CD4-positive, alpha-beta T cell treated with Interferon alpha-2 for 1 hour (primary cell): ENCODE measurements around the gene PARD3B.
"Not testable (repeated sequence)": the region's sequence is repeated elsewhere in the genome, so short reads cannot be mapped to it uniquely, and the experiment has no call there.

Experiments used
- DNase-seq, 2 donors: peaks; one replicate each; pipeline ENCODE4 v3.0.0-alpha.2; 2020 to 2022

PARD3B gene

DNA sequence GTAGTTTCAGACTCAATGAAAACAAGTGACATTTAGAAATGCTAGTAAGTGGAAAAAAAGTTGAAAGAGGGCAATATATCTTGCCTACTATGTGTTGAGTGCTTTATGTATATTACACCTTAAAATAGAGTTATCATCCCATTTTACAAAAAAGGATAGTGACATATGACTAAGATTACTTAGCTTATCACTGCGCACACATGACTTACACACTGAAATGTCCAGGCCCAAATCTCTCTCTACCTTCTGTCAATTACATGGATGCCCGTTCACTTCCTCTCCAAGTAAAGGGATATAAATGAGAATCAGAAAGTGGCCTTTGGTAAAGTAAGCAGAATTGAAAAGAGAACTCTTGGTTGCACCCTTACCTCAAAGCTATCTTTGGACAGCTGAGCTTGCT lies 3.6 kb upstream of the PARD3B start:
- DNase-seq = no peak

DNA sequence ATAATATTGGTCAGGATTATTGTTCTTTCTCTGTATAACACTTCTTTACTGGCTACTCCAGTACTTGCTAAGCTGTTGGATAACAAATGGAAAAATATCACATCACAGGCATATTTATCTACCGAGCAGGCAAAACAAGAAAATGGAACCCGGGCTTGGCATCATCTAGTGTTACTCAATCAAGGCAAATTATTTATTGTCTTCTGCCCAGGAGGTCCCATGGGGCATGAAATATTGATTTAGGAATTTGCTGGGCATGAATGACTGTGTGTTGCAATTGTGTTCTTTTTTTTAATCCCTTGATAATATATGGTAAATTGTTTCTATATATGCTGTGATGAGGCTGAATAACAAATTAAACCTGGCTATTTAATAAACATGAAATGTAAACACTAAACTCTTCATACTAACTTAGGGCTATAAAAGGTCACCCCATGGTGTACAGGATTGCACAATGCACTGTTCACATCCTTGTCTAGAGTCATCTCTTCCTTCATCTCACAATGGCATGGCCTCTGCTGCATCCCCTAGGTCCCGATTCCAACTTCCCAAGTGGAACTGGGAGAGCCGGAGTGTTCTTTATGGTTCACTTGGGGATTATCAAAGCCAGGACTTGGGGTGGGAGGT lies 2.2 kb upstream of the PARD3B start:
- DNase-seq = no peak

GRCh38 chr2:204545861-204546735 lies 823 bp downstream of the PARD3B start:
- DNase-seq = no peak

GRCh38 chr2:204550751-204551511 lies 5.7 kb downstream of the PARD3B start:
- DNase-seq = no peak

- DNase-seq = no peak
These were observed 6.2 kb downstream of the PARD3B start for GRCh38 chr2:204551512-204551863.

- no peak for DNase-seq
These were observed 12.3 kb downstream of the PARD3B start for GRCh38 chr2:204557604-204558003.

GRCh38 chr2:204559358-204559757 lies 14.1 kb downstream of the PARD3B start:
- DNase-seq = not testable (repeated sequence)

GRCh38 chr2:204560902-204561301 lies 15.6 kb downstream of the PARD3B start:
- DNase-seq = no peak

- no peak for DNase-seq
These were observed 16.5 kb downstream of the PARD3B start for GRCh38 chr2:204561771-204562170.

- no peak for DNase-seq
These were observed 21.2 kb downstream of the PARD3B start for GRCh38 chr2:204566439-204566838.

DNA sequence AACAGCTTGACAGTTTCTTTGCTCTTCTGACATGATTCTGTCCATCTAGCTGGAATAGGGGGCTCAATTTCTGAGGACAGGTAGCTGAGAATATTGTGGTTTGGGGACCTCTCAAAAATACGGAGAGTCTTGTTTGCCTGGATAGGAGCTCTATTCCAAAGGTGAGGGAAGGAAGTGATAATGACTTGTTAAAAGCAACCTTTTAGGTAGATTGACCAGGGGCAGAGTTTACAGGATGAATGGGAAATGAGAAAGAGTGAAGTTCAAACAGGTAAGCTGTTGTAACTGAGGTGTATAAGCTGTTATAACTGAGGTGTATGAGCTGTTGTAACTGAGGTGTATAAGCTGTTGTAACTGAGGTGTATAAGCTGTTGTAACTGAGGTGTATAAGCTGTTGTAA lies 25.1 kb downstream of the PARD3B start:
- DNase-seq = no peak

DNA sequence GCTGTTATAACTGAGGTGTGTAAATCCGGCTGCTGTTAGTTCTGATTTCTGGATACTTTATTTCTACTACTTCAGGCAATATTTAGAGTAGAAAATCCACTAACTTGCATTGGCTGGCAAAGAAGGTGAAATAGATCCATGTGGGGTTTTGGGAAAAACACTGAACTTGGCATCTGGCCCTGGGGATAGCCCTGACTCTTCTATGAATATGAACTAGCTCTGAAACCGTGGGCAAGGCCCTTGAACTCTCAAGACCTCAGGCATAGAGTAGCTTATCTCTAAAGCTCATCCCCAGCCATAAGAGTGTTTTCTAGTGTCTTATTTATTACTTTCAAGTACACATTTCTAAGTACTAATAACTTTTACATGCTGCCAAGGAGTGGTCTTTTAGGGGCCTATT lies 25.8 kb downstream of the PARD3B start:
- DNase-seq = no peak

DNA sequence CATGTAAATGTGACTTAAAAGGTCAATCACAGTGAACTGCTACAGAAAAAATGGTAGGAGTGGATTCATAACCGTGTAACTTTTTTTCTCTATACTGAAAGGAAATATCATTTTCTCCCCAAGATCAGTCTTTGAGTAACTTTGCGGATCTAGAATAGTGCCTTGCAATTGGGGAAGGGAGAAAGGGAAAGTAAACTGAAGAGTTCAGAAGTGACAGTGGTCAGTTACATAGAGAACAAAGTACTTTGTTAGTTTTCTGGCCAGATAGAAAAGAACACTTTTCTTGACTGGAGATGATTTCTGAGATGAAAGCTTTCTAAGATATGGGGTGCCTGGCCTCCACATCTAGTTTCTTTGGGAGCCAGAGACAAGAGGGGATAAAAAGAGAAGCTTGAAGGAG lies 26.6 kb downstream of the PARD3B start:
- DNase-seq = no peak

DNA sequence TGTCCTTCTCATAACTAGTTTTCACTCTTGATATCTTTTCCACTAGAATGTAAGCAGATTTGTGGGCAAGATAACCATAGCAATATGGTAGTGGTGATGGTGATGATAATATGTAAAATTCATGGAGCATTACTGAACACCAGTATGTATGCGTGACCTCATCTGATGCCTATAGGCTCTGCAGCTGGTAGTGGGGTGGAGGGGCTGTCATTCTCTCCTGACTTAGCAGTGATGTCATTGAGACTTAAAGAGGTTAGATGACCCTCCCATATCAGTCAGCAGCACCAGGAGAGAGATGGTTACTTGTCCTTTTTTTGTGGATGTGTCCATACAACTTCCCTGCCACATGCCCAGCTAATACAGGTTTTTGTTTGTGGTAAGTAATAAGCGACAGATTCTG lies 27.9 kb downstream of the PARD3B start:
- no peak for DNase-seq

DNA sequence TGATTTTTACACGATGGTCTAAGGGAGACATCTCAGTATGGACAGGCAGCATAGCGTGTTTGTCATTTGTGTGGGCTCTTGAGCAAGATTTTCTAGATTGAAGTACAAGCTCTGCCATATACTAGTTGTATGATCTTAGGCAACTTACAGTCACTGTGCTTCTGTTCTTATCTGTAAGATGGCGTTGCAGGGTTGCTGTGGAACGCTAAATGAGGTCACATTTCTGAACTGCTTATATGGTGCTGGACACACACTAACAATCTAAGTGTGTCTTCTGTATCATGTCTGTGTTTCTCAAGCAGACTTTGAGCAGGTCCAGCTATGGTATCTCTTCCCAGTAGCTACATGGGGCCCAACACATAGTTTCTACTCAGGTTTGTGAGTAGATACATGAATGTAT lies 29.2 kb downstream of the PARD3B start:
- no peak for DNase-seq

DNA sequence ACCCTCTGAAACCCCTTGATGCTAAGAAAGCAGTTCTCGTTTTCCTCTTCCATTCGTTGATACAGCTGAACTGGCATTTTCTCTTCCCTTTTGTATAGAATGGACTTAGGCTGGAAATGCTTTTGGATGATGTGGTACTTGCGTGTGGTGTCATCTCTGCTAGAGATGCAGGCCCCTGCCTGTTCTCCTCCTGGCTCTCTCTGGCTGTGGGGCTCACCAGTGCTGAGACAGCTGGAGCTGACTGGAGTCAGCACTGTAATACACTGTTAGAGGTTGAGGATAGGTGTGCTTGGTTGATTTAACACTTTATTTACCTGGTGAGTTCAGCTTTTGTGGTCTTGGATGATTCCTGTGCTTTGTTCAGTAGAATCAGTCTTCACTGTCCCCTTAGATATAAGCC lies 30.2 kb downstream of the PARD3B start:
- no peak for DNase-seq

DNA sequence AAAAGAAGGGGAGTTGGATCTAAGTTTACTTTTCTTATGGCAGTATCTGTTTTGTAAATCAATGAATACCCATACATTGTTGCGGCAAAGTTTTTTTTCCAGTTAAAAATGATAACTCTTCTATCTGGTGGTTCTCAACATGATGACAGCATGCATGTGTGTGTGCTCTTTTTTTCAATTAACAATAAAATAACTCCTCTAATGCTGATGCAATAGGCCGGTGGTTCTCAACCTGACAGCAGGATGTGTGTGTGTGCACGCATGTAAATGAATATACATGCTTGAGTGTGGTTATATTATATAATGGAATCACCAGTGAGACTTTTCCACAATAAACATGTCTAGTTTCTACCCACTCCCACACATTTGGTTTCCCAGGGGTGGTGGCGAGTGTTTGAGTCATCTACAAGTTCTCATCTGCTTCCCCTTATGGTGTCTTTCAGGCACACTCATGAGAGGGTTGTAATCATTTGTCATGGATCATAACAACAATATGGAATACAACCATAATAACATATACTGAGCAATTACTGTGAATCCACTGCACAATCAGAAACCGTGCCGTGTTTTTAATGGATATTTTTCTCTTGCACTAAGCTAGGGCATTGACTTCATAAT lies 31.2 kb downstream of the PARD3B start:
- DNase-seq = no peak

DNA sequence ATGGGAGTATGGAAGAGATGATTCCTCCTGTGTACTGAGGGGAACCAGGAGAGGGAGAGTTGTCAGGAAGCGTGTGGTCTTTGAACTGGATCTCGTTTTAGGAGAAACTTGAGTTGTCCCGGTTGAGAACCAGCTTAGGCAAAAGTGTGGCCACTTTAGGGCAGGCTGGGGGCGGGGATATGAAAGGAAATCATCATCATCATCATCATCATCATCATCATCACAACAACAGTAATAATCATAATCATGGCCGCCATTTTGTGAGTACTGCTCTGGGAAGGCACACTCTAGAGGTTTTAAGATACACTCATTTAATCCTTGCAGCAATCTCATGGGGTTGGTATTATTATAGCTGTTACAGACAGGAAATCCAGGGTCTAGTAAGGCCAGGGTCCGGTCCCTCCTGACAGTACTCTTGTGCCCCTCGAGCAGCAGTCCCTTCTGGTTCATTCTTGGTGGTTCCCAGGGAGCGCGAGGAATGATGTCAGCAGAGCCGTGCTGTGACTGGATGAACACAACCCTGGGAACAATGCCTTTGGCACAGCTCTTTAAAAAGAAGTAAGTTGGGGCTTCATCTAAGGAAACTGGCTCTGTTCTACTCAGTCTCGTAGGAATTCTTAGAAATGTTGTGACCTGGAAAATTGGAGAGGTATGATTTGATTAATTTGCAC lies 33.8 kb downstream of the PARD3B start:
- DNase-seq = no peak

- no peak for DNase-seq
These were observed 36.7 kb downstream of the PARD3B start for GRCh38 chr2:204581946-204582345.

DNA sequence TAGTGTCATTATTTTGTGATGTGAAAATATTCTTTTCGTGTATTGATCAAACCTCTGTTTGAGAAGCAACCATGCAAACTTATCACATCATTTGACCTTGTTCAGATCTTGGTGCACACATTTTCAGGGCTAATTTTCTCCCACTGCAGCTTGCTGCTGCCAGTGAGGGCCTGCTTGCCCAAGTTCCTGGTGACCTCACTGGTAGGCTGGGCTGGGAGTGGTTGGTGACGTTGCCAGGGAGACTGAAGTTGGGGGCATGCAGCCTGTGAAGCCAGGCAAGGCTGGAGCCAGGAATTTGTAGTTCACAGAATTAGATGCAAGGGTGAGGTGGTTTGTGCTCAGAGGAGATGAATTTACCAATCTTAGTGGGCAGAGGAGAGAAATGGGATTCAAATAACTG lies 38.5 kb downstream of the PARD3B start:
- DNase-seq = no peak

GRCh38 chr2:204585930-204586329 lies 40.7 kb downstream of the PARD3B start:
- no peak for DNase-seq

DNA sequence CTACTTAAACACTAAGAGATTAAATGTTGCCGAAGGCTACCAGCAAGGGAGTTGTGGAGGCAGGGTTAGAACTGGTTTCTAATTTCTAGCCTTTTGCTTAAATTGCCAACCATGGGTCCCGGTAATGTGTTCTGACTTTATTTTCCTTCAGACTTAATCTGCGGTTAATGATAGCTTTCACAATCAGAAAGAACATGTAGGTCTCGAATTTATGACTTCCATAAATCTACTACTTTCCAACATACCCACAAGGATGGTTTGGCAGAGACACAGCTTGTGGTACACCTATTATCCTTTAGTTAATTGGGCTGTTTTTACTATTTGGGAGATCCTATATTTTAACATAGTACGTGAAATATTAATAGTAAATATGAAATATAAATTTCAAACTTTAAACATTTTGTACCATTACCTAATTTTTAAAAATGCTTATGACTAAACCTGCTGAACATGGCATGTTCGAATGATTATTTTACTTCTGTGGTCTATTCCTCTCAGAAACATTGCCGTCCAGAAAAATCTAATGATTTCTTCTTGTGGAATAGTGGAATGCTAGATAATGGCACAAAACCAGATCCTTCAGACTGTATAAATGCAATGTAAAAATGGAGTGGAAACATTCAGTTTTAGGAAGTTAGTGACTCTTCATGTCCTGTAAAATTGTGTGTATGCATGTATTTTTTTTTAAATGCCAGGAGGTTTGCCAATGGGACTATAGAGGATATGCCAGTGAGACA lies 41.3 kb downstream of the PARD3B start:
- no peak for DNase-seq
